Dermis blood vessel endothelial cell (primary cell): Measurements from ENCODE around the gene GRID1. TPM values are rescaled to one million over a fixed set of nuclear protein-coding genes. Genes with fewer than 3 reads are reported as not detected.

Source experiments
- DNase-seq: peaks from one replicate; pipeline ENCODE4 v3.0.0; 2010
- total RNA-seq: library from RNA; depleted of rRNA; stranded (reverse); fragments of >200 nt; gene quantifications from 2 replicates; pipeline ENCODE4 v1.2.3, GENCODE V29; 2014

The GRID1 gene
- total RNA-seq, 1 donor from 2014 or later, result not detected

DNA sequence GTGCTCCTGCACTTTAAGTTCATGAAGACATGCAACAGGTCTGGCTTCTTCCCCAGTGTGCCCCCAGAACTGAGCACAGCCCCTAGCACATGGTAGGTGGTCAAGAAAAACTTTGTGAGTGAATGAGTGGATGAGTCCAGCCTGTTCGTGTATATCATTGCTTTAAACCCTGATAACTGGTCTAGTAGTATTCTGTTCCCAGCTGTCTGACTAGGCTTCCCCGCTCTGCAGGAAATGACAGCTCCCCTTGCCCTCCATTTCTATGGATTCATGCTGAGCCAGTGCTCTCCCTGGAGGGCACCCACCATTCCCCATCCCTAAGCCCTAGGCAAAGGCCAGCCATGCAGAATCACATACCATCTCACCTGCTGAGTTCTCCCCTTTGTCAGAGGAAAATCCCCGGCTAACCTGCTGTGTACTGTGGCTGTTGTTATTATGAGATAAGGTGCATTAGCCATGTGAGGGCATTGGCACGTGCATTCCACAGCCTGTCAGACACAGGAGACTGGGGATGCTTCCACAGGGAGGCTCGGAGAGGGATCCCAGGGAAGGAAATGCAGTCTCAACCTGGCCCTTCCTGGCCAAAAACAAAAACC, 698.9 kb downstream of the GRID1 start:
- no peak for DNase-seq

DNA sequence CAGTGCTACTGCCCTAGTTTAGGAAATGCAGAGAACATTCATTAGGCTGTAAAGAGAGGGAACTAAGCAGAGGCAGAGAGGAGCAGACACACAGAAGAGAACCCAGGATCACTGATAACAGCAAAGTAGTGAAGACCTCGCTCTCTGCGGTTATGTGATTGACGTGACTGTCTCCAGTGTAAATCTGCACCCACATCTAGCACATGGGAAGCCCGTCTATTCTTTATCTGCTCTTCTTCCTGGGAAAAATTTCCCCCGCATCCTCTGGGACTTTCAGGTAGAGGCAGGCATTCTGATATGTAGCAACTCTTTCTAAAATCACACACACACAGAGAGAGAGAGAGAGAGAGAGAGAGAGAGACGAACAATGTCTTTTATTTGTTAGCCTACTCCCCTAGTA, 699.6 kb downstream of the GRID1 start:
- no peak for DNase-seq

DNA sequence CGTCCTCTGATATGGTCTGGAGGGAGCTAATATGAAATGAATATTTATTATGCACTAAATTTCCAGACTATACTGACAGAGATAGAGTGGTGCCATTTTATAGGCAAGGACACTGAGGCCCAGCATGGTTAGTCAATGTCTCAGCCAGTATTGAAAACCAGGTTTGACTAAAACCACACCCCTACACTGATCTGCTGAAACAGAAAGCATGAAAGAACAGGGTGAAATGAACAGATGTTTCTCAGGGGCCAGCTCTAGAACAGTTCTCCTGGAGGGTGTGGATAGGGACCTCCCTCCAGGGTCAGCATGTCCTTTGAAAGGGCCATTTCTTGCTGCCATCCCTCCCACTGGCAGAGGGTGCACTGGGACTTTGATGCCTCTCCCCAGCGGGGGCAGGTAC, 700.5 kb downstream of the GRID1 start:
- no peak for DNase-seq

DNA sequence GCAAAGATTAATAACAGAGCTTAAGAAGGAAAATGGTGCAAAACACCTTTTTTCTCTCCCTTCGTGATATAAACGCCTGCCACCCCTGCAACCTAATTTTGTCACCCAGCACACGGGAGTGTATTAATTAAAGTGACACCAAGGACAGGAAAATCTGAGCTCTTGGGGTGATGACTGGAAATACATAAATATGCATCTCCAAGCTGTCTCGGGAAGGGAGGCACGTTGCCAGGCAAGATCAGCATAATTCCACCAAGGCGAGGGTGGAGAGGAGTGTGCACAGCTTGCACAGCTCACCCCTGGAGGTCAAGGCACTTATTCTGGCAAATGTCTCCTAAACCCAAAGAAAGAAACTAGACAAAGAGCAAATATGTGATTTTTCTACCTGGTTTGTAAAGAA, 700.9 kb downstream of the GRID1 start:
- no peak for DNase-seq

GRCh38 chr10:85665078-85665477, 701.5 kb downstream of the GRID1 start:
- no peak for DNase-seq

- no peak for DNase-seq
Observed at GRCh38 chr10:85661123-85661522, 705.5 kb downstream of the GRID1 start.

DNA sequence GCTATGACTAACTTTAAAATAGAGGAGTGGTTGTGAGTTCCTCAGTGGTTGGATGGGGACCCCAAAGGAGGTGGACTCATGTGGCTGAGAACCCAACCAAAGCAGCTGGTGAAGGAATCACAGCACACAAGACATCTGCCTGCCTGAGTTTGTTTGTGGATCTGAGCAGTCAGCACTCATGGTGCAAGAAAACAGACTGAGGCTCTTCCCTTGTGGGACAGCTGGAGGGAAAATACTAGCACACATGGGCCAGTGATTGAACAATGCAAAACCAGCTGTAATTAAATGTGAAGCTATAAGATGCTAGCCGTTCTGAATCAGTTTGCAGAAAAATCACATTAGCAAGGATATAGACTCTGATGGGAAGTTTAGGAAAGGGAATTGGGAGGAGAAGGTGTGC, 707.3 kb downstream of the GRID1 start:
- no peak for DNase-seq

- no peak for DNase-seq
Observed at GRCh38 chr10:85658518-85658917, 708.1 kb downstream of the GRID1 start.

DNA sequence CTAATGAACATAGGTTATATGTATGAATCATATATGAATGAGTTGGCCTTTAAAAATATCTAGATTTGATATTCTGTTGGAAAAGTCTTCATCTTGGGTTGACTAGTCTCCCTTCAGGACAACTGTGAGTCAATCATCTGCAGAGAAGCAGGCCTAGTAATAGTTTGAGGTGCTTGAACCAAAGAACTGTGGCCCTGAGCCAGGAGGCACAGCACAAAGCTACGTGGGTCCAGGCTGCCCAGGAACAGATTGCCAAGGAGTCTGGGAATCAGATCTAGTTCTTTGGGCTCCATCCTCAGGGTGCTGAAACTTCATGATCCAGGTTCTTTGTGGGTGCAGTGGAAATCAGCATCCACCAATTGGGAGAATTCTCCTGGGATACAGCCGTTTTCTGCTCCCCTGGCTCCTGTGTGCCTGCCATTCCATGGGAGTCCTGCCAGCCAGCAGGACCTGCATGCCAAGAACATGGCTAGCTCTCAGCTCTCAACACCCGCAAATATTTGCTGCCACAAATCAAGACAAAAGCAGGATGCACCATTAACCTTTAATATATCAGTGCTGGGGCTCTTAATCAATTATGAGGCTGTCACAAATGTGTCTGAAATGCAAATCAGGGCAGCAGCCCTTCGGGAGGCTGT, 709.0 kb downstream of the GRID1 start:
- no peak for DNase-seq

DNA sequence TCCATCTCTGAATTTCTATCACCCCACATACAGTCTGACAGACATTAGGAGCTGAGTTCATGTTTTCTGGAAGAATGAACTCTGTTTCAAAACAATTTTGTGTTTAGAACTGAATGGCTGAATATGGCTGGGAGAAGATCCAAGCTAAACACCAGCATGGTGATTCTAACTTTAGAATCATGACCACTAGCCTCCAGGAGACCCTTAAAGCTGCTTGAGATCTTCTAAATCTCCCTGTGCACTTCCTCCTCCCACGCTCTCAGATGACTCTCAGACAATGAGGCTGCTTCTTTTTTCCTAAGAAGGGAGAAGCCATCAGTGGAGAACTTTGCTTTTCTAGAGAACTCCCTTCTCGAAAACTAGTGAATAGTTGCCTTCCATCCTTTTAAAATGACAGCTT, 711.2 kb downstream of the GRID1 start:
- no peak for DNase-seq

DNA sequence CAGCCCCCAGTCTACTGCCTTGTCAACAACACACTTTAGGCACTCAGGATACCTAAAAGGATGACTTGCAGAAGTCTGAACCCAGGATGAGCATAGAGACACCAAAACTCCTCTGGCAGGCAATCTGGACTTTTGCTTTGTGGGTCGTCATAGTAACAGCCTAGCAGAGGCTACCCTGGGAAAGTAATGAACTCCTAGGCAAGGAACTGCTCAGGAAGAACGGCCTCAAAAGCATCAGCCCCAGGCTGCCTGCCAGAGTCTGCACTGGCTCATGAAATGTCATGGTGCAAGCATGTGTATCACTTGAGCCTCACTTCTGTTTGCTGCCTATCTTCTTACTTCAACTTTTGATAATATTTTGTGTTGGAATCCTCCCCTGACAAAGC, 715.1 kb downstream of the GRID1 start:
- no peak for DNase-seq

DNA sequence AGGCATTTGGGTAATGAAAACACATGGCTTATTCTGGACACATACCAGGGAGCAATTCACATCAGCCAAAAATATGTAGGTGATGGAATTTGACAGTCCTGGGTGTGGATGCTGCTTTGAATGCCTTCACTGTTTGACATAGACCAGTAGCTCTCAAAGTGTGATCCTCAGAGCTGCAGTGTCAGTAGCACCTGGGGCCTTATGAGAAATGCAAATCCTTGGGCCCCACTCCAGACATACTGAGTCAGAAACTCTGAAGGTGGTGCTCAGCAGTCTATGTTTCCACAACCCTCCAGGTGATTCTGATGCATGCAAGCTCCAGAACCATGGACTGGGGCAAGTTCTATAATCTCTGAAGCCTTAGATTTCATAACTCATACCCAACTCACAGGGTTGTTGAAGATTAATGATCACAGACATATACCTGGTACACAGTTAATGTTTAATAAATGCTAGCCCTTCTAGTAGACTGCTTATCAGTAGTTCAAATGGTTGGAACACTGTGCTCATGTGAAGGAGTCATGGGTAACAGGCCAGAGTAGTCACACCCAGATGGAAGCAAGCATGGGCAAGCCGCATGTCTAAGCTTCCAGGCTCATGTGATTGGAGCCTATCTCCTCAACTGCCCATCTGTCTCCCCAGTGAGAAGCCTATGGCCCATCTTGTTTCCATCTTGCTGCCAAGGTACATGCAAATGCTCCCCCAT, 715.7 kb downstream of the GRID1 start:
- no peak for DNase-seq

GRCh38 chr10:85649461-85649860, 717.1 kb downstream of the GRID1 start:
- DNase-seq, result no peak

DNA sequence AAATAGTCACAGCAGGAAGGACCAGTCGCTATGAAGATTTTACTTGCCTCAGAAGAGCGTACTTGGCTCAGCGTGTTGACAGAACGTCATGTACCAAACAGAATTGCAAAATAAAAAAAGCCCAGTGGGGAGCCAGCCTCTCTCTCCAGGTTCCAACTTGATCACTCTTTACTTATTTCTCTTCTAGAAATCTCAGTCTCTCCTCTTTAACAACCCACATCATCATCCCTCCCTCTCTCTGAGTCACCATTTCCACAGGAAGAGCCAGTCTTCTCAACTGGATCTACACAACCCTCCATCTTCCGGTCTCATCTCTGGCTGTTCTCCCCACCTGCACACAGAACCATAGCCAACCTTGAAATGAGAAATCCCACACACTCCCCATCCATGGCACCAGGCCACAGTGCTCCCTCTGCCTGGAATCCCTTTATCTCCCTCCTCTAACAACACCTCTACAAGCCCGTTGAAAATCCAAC, 718.3 kb downstream of the GRID1 start:
- no peak for DNase-seq

DNA sequence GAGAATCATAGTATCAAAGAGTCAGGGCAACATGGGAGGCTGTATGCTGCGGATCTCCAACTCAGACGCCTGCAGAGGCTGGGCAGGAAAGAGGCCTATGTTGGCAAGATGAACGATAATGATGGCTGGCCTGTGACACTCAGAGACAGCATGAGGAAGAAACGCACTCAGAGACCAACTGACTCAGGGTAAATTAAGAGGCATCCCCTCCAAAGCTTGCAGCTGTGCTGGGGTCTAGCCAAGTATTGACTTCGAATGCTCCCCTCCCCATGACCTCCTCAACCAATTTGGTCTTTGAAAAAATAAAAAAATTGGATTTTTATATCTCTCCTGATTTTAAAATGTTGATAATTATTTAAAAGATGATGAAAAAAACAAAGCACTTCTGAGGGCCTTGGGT, 718.9 kb downstream of the GRID1 start:
- DNase-seq, result no peak

DNA sequence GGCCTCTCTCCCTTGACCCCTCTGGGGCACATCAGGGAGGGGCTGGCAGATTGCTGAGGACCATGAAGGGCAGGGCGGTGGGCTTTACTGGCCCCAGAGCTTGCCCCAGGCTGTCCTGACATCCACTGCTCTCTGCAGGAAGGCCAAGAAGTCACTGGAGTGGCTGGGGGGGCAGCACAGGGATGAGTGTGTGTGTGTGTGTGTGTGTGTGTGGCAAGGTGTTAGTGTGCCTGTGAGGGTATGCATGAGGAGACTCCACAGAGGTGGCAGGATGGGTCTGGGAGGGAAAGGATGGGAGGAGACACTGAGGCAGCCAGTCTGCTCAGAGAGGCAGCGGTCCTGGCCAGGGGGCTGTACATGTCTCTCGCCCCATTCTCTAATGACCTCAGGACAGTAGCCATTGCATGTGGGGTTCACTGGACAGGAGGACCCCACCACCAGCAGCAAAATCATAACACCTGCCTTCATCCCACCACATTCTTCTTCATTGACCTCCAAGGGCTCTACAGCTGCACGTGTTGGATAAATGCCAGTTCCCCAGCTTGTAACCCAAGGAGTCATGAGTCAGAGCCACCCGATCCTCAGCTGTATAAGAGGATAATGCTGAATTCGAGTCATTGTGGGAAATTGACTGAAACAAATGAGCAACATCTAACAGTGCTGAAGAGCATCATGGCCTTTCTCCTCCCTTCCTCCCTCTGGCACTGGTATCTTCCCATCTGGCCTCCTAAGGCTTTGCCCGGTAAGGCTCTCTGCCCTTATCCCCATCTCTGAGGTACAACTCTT, 720.5 kb downstream of the GRID1 start:
- peak; percentile 74 for DNase-seq

DNA sequence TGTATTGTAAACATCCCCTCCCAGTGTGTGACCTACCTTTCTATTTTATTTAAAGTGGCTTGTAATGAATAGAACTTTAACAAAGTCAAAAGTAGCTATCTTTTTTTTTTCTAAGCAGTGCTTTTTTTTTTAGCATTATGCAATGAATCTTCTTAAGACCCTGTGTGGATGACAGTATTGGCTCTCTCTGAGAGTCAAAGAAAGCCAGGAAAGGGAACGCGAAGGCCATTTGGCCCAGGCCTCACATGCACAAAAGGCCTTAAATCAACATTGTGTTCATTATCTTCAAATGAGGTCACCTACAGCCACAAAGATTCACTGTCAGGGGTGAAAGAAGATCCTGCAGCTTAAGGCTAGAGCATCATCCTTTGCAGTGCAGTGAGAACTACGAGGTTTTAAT, 721.5 kb downstream of the GRID1 start:
- DNase-seq, result no peak

DNA sequence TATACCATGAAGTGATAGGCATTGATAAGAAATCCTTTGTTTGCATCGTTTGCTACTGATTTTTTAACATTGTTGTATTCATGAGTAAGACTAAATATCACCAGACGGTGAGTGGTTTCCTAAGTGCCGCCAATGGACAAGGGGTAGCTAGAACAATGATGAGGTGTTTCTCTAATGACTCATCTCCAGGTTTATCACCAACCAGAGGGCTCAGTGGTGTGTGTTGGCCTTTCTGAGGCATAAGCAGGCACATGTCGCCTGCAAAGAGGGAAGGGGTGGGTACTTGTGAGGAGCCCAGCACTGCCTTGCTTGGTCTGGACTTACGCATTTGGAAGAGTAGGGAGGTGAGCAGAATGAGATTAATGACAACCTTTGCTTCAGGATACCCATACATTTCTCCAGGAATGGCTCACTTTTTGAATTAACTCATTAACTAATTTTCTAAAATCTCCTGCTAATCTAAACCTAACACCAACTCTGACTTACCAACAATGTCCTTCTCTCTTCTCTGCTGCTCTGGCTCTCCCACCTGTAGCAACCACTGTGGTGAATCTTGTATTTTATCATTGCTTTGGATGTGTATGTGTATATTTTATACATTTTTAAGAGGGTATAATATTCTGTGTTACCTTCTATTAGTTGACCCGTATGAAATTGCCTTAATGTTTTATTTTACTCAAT, 722.6 kb downstream of the GRID1 start:
- peak; percentile 74 for DNase-seq

- DNase-seq, result no peak
Observed at GRCh38 chr10:85643171-85643844, 723.3 kb downstream of the GRID1 start.

GRCh38 chr10:85642421-85643170, 724.0 kb downstream of the GRID1 start:
- DNase-seq, result peak; percentile 82

GRCh38 chr10:85642082-85642420, 724.5 kb downstream of the GRID1 start:
- peak; percentile 46 for DNase-seq
